Endothelial cell of umbilical vein (primary cell): ENCODE results near the gene SNN.

Experiments used
- FOS ChIP-seq: IDR thresholded peaks from 2 replicates; pipeline ENCODE4 v1.6.1; 2011; ENCODE audit warnings: mild to moderate bottlenecking, low read length, moderate library complexity, borderline replicate concordance; ENCODE audit not compliant: insufficient read depth
- GATA2 ChIP-seq: IDR thresholded peaks from 2 replicates; pipeline ENCODE4 v1.7.0; 2011; ENCODE audit warnings: low read depth, mild to moderate bottlenecking, moderate library complexity, mixed read lengths, low read length; ENCODE audit not compliant: insufficient read length, insufficient read depth
- JUN ChIP-seq: IDR thresholded peaks from 2 replicates; pipeline ENCODE4 v1.6.1; 2011; ENCODE audit warnings: borderline replicate concordance, low read depth; ENCODE audit not compliant: insufficient read length, insufficient read depth
- POLR2A ChIP-seq: IDR thresholded peaks from 2 replicates; pipeline ENCODE4 v1.6.1; 2012; ENCODE audit warnings: low read depth, mild to moderate bottlenecking, control low read depth, low read length
- TF ChIP-seq, protein P1 (sequence below), 2 donors: IDR thresholded peaks; 1 replicate in 1 of 2; 2 replicates in 1 of 2; pipeline ENCODE4 v1.5.1; 2011; ENCODE audit warnings: low read length in 2 of 2, mild to moderate bottlenecking in 2 of 2, moderate library complexity in 2 of 2, control low read depth in 1 of 2, inconsistent platforms in 1 of 2, low read depth in 1 of 2; ENCODE audit not compliant: insufficient read depth in 1 of 2; ENCODE audit errors: extremely low read depth in 1 of 2

- TF ChIP-seq, protein P1, sequence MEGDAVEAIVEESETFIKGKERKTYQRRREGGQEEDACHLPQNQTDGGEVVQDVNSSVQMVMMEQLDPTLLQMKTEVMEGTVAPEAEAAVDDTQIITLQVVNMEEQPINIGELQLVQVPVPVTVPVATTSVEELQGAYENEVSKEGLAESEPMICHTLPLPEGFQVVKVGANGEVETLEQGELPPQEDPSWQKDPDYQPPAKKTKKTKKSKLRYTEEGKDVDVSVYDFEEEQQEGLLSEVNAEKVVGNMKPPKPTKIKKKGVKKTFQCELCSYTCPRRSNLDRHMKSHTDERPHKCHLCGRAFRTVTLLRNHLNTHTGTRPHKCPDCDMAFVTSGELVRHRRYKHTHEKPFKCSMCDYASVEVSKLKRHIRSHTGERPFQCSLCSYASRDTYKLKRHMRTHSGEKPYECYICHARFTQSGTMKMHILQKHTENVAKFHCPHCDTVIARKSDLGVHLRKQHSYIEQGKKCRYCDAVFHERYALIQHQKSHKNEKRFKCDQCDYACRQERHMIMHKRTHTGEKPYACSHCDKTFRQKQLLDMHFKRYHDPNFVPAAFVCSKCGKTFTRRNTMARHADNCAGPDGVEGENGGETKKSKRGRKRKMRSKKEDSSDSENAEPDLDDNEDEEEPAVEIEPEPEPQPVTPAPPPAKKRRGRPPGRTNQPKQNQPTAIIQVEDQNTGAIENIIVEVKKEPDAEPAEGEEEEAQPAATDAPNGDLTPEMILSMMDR (IDR thresholded peaks at IDR 0.05; ENCODE audit: extremely low read depth in 1 of 2, insufficient read depth in 1 of 2, low read depth in 1 of 2, low read length in 2 of 2): no peak
- TF ChIP-seq GATA2 (no peak), POLR2A (no peak), FOS (no peak), JUN (no peak)
These were observed 23.5 kb downstream of the SNN start for GRCh38 chr16:11691771-11692170.
